GM10266 (cell line): ENCODE results near the gene PODNL1.

ENCODE experiments used
- DNase-seq: peaks from one replicate; pipeline ENCODE4 v3.0.0; 2012; ENCODE audit errors: extremely low spot score
- CTCF ChIP-seq: IDR thresholded peaks from 2 replicates; pipeline ENCODE4 v1.5.1; 2012; ENCODE audit warnings: mild to moderate bottlenecking, low read depth; ENCODE audit not compliant: control insufficient read depth, insufficient read depth; ENCODE audit errors: missing control alignments

The PODNL1 gene

GRCh38 chr19:13906910-13907309, 31.3 kb downstream of the PODNL1 start:
- DNase-seq, result no peak
- TF ChIP-seq CTCF, result no peak

GRCh38 chr19:13906521-13906904, 31.7 kb downstream of the PODNL1 start:
- TF ChIP-seq CTCF, result no peak
- no peak for DNase-seq

- TF ChIP-seq CTCF, result no peak
- DNase-seq, result peak; percentile 99
Measured at GRCh38 chr19:13905634-13906520, 32.3 kb downstream of the PODNL1 start, which contains the start of the genes BRME1 and CC2D1A. Gene BRME1, minus strand, starts transcription at chr19:13906117. Its CDS starts 1,225 bp downstream, at chr19:13904892. Gene CC2D1A, plus strand, starts transcription at chr19:13906201. Its CDS starts 241 bp downstream, at chr19:13906442.

- TF ChIP-seq CTCF, result peak; percentile 54
- DNase-seq, result no peak
Measured at GRCh38 chr19:13902993-13903555, 35.1 kb downstream of the PODNL1 start.

GRCh38 chr19:13899912-13900584, 38.2 kb downstream of the PODNL1 start:
- no peak for DNase-seq
- TF ChIP-seq CTCF, result no peak

GRCh38 chr19:13899393-13899792, 38.8 kb downstream of the PODNL1 start:
- DNase-seq, result no peak
- no peak for TF ChIP-seq CTCF
